MM.1S (cell line): Measurements from ENCODE around the gene ATG4B.
A peak's percentile ranks its signal among the peaks of the same experiment; 100 is the strongest.

Source experiments
- DNase-seq: peaks from one replicate; pipeline ENCODE4 v3.0.0-alpha.2; 2015
- H2AFZ ChIP-seq: fragments of 300-600 bp; sonication (generic); 2 replicates; pipeline ENCODE4 v1.6.0; 2016; ENCODE audit warnings: antibody characterized with exemption, low read length
- H3F3A ChIP-seq: fragments of 300-600 bp; sonication (generic); 2 replicates; pipeline ENCODE4 v1.6.1; 2016; ENCODE audit warnings: mild to moderate bottlenecking, antibody characterized with exemption, low read length, moderate library complexity, mixed read lengths; ENCODE audit not compliant: insufficient read depth
- H3K27ac ChIP-seq: fragments of 300-600 bp; sonication (generic); 2 replicates; pipeline ENCODE4 v1.5.1; 2016; ENCODE audit warnings: mild to moderate bottlenecking, low read length
- H3K27me3 ChIP-seq: fragments of 300-600 bp; sonication (generic); replicated peaks from 2 replicates; pipeline ENCODE4 v1.6.0; 2016; ENCODE audit warnings: low read length; ENCODE audit not compliant: insufficient read depth
- H3K36me3 ChIP-seq: fragments of 300-600 bp; sonication (generic); replicated peaks from 2 replicates; pipeline ENCODE4 v1.6.1; 2016; ENCODE audit warnings: mild to moderate bottlenecking, low read length, mixed read lengths; ENCODE audit not compliant: insufficient read depth
- H3K4me1 ChIP-seq: fragments of 300-600 bp; sonication (generic); 2 replicates; pipeline ENCODE4 v1.6.1; 2016; ENCODE audit warnings: low read length, mixed read lengths
- H3K4me2 ChIP-seq: fragments of 300-600 bp; sonication (generic); 2 replicates; pipeline ENCODE4 v1.6.0; 2016; ENCODE audit warnings: low read depth, low read length
- H3K4me3 ChIP-seq: fragments of 300-600 bp; sonication (generic); 2 replicates; pipeline ENCODE4 v1.5.1; 2016; ENCODE audit warnings: low read length, mixed read lengths
- H3K79me2 ChIP-seq: fragments of 300-600 bp; sonication (generic); 2 replicates; pipeline ENCODE4 v1.6.1; 2016; ENCODE audit warnings: mixed run types, low read length, mixed read lengths
- H3K9ac ChIP-seq: fragments of 300-600 bp; sonication (generic); 2 replicates; pipeline ENCODE4 v1.6.1; 2016; ENCODE audit warnings: low read length, mixed read lengths
- H3K9me2 ChIP-seq: fragments of 300-600 bp; sonication (generic); replicated peaks from 2 replicates; pipeline ENCODE4 v1.6.1; 2016; ENCODE audit warnings: mild to moderate bottlenecking, low read length, mixed read lengths; ENCODE audit not compliant: insufficient read depth
- H3K9me3 ChIP-seq: fragments of 300-600 bp; sonication (generic); replicated peaks from 2 replicates; pipeline ENCODE4 v1.6.1; 2016; ENCODE audit warnings: mild to moderate bottlenecking, low read length, mixed read lengths; ENCODE audit not compliant: insufficient read depth
- H4K20me1 ChIP-seq: fragments of 300-600 bp; sonication (generic); 2 replicates; pipeline ENCODE4 v1.6.1; 2016; ENCODE audit warnings: mild to moderate bottlenecking, low read length, moderate library complexity, mixed read lengths; ENCODE audit not compliant: insufficient read depth
- CTCF ChIP-seq: fragments of 300-600 bp; sonication (generic); IDR thresholded peaks from 2 replicates; pipeline ENCODE4 v1.5.1; 2016; ENCODE audit warnings: antibody characterized with exemption, low read length, mixed read lengths
- EZH2 ChIP-seq: fragments of 300-600 bp; sonication (generic); optimal IDR thresholded peaks from 2 replicates; pipeline ENCODE3; 2017; ENCODE audit warnings: low read depth, mild to moderate bottlenecking, antibody characterized with exemption, low read length, mixed read lengths
- EZH2phosphoT487 ChIP-seq: fragments of 300-600 bp; sonication (generic); IDR thresholded peaks from 2 replicates; pipeline ENCODE4 v1.6.1; 2018; ENCODE audit warnings: antibody characterized with exemption, low read length

Gene ATG4B

DNA sequence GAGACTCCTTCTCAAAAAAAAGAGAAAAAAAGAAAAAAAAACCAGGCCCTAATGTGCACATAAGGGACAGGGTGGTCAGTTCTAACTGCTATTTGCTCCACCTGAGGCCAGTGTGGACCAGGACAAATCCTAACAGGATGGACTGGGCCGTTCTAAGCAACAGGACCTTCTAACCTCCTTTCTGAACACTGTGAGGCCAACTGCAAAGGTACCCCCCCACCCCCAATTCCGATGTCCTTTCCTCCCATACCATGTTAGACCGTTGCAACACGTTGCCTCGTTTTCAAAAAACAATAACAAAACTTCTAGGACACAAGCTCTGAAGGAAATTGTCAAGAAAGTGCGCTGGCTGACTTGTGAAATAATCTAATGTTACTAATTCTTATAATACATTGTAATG is 1.7 kb upstream of the ATG4B start:
- H3F3A ChIP-seq, result 0 out of 2 replicates have a peak, but pooled peaks cover 2% of the 10 kb centered on the region
- peaks cover 73% of the 10 kb centered on the region for H3K79me2 ChIP-seq
- H2AFZ ChIP-seq, result no peak overlapping the region
- peak overlapping the region; percentile 83 for H3K4me3 ChIP-seq
- H3K27ac ChIP-seq, result no peak overlapping the region
- H3K27me3 ChIP-seq, result no peaks in the 10 kb centered on the region
- H3K9me2 ChIP-seq, result no peaks in the 10 kb centered on the region
- DNase-seq, result no peak
- H3K9ac ChIP-seq, result peak overlapping the region; percentile 75
- H3K36me3 ChIP-seq, result no peaks in the 10 kb centered on the region
- peaks cover 9% of the 10 kb centered on the region; the same call in 1 of the 2 replicates for H3K4me1 ChIP-seq
- no peaks in the 10 kb centered on the region for H3K9me3 ChIP-seq
- H3K4me2 ChIP-seq, result peak overlapping the region; percentile 90
- TF ChIP-seq CTCF, result no peak
- no peak for TF ChIP-seq EZH2phosphoT487
- no peak for TF ChIP-seq EZH2
- H4K20me1 ChIP-seq, result no peaks in the 10 kb centered on the region

DNA sequence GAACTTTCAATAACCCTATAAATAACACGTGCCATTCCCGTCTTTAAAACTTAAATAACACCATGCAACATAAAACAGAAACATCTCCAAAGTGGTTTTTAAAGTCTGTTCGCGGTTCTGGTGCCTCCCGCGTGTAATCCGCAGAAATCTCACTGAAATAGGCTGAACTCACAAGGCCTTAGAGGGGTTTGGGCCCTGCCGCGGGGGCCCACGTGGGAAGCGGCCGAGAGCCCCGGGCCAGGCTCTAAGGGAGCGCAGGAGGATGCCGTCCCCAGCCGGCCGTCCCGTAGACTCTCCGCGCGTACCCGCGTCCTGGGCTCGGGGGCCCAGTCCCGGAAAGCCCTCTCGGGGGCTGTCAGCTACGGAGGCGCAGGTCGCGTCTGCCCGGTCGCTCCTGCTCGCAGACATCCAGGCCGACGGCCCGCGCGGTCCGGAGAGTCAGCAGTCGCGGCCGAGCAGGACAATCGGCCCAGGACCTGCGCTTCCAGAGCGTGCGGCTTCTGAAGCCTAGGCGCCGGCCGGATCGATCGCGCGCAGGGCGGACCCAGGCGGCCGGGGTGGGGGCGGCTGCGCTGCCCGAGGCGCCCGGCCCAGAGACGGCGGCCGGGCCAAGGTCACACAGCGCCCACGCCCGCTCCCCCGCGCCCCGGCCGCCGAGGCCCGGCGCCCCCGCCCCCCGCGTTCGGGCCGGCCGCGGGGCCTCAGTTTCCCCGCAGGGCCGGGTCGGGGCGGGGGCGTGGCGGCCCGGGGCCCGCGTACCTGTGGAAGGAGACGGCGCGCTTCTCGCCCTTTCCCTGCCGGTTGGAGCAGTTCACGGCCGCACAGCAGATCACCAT is 1.1 kb upstream of the ATG4B start:
- peak overlapping the region; percentile 25; the same call in 1 of the 2 replicates for H3K27ac ChIP-seq
- peak; percentile 43 for DNase-seq
- H4K20me1 ChIP-seq, result no peaks in the 10 kb centered on the region
- H3K9me3 ChIP-seq, result no peaks in the 10 kb centered on the region
- 0 out of 2 replicates have a peak, but pooled peaks cover 2% of the 10 kb centered on the region for H3F3A ChIP-seq
- H3K9ac ChIP-seq, result peak overlapping the region; percentile 75
- H3K4me1 ChIP-seq, result peaks cover 9% of the 10 kb centered on the region; the same call in 1 of the 2 replicates
- peak overlapping the region; percentile 83 for H3K4me3 ChIP-seq
- H3K27me3 ChIP-seq, result no peaks in the 10 kb centered on the region
- peak overlapping the region; percentile 77 for H2AFZ ChIP-seq
- H3K79me2 ChIP-seq, result peaks cover 77% of the 10 kb centered on the region
- peak overlapping the region; percentile 90 for H3K4me2 ChIP-seq
- no peaks in the 10 kb centered on the region for H3K36me3 ChIP-seq
- no peaks in the 10 kb centered on the region for H3K9me2 ChIP-seq
- TF ChIP-seq EZH2 (no peak), CTCF (no peak), EZH2phosphoT487 (no peak)

- Histone ChIP-seq H3K27me3 (no peaks in the 10 kb centered on the region), H3K9me2 (no peaks in the 10 kb centered on the region), H3K4me3 (peak overlapping the region; percentile 87), H3K79me2 (peaks cover 79% of the 10 kb centered on the region), H3K27ac (no peak overlapping the region; the same call in 1 of the 2 replicates), H3K4me2 (peak overlapping the region; percentile 68), H2AFZ (no peak overlapping the region), H3F3A (0 out of 2 replicates have a peak, but pooled peaks cover 2% of the 10 kb centered on the region), H4K20me1 (no peaks in the 10 kb centered on the region), H3K9me3 (no peaks in the 10 kb centered on the region), H3K4me1 (peaks cover 16% of the 10 kb centered on the region), H3K36me3 (no peaks in the 10 kb centered on the region), H3K9ac (peak overlapping the region; percentile 93)
- TF ChIP-seq EZH2phosphoT487 (no peak), EZH2 (no peak), CTCF (no peak)
- DNase-seq, result peak; percentile 36
Measured at GRCh38 chr2:241637795-241638660, 535 bp downstream of the ATG4B start.
